HG03565 (cell line): ENCODE measurements around the gene TAF1.
"Not testable (repeated sequence)": the region's sequence is repeated elsewhere in the genome, so short reads cannot be mapped to it uniquely, and the experiment has no call there.

Experiments used
- ATAC-seq: cut with Tn5 transposase; IDR thresholded peaks from one replicate; pipeline ENCODE4 v1.9.1; 2021; ENCODE audit warnings: mild to moderate bottlenecking, moderate library complexity; ENCODE audit not compliant: unreplicated experiment

Gene TAF1, protein sequence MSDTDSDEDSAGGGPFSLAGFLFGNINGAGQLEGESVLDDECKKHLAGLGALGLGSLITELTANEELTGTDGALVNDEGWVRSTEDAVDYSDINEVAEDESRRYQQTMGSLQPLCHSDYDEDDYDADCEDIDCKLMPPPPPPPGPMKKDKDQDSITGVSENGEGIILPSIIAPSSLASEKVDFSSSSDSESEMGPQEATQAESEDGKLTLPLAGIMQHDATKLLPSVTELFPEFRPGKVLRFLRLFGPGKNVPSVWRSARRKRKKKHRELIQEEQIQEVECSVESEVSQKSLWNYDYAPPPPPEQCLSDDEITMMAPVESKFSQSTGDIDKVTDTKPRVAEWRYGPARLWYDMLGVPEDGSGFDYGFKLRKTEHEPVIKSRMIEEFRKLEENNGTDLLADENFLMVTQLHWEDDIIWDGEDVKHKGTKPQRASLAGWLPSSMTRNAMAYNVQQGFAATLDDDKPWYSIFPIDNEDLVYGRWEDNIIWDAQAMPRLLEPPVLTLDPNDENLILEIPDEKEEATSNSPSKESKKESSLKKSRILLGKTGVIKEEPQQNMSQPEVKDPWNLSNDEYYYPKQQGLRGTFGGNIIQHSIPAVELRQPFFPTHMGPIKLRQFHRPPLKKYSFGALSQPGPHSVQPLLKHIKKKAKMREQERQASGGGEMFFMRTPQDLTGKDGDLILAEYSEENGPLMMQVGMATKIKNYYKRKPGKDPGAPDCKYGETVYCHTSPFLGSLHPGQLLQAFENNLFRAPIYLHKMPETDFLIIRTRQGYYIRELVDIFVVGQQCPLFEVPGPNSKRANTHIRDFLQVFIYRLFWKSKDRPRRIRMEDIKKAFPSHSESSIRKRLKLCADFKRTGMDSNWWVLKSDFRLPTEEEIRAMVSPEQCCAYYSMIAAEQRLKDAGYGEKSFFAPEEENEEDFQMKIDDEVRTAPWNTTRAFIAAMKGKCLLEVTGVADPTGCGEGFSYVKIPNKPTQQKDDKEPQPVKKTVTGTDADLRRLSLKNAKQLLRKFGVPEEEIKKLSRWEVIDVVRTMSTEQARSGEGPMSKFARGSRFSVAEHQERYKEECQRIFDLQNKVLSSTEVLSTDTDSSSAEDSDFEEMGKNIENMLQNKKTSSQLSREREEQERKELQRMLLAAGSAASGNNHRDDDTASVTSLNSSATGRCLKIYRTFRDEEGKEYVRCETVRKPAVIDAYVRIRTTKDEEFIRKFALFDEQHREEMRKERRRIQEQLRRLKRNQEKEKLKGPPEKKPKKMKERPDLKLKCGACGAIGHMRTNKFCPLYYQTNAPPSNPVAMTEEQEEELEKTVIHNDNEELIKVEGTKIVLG (N-terminal part only)

DNA sequence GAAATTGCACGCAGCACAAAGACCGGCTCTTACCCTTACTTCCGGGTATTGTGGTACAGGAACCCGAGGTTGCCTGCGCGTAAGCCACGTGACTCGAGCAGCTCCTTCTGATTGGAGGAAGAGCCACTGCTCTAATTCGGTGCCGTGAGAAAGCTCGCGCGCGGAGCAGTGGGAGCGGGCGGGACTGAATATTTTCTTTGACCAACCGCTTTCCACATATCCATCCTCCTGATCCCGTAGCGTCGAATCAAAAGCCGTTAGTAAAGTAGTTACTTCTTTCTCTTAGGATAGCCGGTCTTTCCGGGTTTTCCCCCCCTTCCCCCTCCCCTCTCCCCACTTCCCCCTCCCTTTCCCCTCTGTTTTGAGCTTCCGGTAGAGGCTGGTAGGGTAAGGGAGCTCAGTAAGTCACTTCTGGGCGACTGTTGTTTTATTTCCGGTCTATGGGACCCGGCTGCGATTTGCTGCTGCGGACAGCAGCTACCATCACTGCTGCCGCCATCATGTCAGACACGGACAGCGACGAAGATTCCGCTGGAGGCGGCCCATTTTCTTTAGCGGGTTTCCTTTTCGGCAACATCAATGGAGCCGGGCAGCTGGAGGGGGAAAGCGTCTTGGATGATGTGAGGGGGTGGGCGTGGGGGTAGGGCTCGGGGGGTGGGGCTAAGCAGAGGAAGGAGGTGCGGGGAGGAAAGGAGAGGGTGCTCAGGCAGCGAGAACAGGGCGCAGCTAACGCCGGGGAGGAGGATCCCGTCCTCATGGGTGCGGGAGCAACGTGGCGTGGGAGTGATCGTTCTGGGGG is at the start of gene TAF1:
TAF1 (plus strand) TSS at position 483 of the 799 bp plus-strand sequence; CDS start at position 501, 18 bp downstream.
- ATAC-seq: peak; percentile 90

DNA sequence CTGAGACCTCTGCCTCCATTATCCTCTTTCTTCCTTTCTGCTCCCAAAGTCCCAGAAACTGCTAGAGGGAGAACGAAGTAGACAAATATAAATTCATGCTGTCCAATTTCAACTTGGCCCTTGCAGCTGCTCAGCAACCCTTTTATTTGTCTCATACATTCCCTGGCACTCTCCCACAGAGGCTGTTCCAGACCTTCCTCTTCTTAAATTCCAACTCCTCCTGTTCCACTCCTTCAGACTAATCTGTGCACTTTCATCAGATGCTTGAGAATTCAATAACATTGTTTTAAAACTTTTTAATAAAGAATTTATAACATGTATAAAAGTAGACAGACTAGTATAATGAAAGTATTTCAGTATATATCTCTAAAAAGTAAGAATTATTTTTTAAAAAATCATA is 49.2 kb upstream of the TAF1 start:
- not testable (repeated sequence) for ATAC-seq

DNA sequence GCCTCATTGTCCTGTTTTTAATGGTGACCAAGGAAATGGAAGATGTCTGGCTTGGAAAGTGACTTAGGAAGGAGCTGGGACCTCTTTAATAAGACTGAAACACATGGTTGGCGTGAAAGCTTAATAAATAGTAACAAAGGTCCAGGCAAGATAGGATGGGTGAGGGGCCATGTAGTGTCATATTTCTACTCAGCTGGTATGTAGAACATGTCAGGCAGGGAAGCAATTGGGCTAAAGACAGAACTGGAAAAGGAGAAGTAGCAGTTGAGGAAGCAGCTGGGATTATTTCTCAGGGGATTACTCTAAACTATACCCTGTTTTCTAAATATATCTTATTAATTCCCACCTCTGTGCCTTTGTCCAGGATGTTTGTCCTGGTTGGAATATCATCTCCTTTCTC is 46.0 kb upstream of the TAF1 start:
- no peak for ATAC-seq

DNA sequence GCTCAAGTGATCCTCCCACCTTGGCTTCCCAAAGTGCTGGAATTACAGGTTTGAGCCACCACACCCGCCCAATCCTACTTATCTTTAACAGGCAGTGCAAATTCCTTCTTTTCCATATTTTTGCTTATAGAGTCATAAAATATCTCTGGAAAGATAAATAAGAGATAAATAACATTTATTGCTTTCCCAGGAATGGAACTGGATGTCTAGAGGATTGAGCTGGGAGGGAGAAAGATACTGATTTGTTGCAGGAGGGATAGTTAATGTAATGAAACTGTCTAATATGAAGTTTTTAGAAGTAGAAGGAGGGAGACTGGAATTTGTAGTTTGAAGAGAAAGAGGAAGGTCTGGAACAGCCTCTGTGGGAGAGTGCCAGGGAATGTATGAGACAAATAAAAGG is 44.4 kb upstream of the TAF1 start:
- no peak for ATAC-seq

DNA sequence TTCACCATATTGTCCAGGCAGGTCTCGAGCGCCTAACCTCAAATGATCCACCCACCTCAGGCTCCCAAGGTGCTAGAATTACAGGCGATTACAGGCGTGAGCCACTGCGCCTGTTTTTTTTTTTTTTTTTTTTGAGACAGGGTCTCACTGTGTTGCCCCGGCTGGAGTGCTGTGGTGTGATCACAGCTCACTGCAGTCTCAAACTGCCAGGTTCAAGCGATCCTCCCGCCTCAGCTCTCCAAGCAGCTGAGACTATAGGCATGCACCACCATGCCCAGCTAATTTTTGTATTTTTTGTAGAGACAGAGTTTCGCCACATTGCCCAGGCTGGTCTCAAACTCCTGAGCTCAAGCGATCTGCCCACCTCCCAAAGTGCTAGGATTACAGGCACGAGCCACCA is 41.7 kb upstream of the TAF1 start:
- not testable (repeated sequence) for ATAC-seq

DNA sequence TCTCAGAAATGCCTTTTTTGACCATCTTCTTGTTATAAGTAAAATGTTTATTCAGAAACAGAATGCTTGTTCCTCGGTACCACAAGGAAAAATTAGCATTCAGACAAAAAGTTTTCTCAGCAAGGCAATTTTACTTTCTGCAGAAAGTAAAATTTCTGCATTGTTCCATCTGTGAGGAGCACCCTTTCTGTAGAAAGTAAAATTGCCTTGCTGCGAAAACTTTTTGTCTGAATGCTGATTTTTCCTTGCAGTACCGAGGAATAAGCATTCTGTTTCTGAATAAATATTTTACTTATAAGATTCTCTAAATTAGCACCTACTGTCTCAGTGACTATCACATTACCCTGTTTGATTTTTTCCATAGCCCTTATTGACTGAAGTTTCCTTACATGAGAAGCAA is 39.8 kb upstream of the TAF1 start:
- ATAC-seq: no peak

DNA sequence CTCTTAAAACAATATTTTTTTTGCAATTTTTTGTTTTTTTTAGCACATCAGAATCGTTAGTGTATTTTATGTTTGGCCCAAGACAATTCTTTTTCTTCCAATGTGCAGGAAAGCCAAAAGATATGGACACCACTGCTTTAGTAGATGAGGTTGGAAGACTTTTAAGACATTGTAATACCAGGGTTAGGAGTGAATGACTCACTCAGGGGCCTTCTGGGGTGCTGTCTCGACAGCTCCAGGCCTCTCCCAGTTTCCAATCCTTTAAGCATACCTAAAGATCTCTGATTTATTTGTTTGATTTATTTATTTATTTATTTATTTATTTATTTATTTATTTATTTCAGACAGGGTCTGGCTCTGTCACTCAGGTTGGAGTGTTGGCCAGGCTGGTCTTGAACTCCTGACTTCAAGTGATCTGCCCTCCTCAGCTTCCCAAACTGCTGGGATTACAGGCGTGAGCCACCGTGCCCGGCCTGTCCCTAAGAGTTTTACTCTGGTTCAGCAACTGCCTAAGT is 16.9 kb upstream of the TAF1 start:
- not testable (repeated sequence) for ATAC-seq

DNA sequence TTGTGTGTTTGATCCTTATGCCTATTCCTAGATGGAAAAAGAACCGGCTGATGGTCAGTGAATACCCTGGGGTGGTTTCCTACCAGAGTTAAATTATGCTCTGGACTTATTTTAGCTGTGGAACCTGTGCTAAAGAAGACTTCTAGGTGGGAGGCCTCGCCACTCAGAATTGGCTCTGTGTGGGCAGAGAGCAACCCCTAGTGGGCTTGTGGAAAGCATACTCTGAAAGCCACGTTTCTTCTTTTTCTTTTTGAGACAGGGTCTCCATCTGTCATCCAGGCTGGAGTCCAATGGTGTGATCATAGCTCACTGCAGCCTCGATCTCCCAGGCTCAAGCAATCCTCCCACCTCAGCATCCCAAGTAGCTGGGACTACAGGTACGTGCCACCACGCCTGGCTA is 16.3 kb upstream of the TAF1 start:
- not testable (repeated sequence) for ATAC-seq

DNA sequence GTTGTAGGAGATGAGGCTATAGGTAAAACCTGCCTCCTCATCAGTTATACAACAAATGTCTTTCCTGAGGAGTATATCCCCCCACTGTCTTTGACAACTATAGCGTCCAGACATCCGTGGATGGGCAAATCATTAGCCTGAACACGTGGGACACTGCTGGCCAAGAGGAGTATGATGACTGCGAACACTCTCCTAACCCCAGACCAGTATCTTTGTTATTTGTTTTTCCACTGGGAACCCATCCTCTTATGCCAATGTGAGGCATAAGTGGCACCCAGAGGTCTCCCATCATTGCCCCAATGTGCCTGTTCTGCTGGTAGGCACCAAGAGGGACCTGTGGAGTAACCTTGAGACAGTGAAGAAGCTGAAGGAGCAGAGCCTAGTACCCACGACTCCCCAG is 13.7 kb upstream of the TAF1 start:
- not testable (repeated sequence) for ATAC-seq

DNA sequence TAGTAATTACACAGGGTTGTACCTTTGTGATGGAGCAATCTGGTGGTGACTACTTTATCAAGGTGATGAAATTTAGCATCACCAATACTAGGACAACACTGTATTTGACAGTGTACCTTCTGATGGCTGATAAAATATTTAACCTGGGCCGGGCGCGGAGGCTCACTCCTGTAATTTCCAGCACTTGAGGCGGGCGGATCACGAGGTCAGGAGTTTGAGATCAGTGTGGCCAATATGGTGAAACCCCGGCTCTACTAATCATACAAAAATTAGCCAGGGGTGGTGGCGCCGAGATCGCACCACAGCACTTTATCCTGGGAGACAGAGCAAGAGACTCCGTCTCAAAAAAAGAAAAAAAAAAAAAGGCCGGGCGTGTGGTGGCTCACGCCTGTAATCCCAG is 1.9 kb upstream of the TAF1 start:
- ATAC-seq: no peak

DNA sequence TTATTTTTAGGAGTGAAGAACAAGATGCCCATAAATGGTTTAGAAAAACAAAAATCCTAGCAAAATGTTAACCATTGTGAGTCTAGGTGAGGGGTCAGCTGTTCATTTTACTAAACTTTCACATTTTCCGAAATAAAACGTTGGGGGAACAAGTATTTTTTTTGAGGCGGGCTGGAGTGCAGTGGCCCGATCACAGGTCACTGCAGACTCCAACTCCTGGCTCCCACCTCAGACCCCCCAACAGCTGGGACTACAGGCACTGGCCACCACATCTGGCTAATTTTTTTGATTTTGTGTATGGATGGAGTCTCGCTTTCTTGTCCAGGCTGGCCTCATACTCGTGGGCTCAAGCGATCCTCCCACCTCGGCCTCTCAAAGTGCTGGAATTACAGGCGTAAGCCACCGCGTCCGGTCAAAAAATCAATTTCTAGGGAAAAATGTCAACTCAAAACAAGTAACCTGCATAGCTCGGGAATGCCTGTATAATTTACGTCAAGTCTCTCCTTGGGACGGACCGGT is 742 bp upstream of the TAF1 start:
- ATAC-seq: no peak

DNA sequence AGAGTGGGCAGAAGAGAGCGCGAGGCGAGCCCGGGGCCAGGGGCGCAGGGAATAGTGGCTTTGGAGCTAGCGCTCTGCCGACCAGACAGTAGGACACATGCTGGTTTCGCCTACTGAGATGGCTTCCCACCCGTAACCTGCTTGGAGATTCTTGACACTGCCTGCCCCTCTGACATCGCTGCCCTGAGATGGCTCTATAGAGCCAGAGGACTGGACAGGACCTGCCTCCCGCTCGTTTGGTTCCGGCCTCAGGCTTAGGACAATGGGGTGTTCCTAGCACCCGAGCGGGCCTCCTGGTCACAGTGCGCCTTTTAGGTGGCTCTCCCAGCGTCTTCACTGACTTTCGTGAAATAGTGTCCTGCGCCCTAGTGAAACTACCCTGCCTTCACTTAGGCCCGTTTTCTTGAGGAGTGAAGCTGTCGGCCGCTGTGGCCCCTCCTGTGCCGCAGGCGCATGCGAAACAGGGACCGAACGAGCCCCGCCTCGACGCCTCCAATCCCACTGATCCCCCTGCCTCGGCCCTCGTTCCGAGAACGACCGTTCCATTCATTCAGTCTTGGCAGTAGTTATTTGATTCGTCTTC is 608 bp downstream of the TAF1 start:
- no peak for ATAC-seq

DNA sequence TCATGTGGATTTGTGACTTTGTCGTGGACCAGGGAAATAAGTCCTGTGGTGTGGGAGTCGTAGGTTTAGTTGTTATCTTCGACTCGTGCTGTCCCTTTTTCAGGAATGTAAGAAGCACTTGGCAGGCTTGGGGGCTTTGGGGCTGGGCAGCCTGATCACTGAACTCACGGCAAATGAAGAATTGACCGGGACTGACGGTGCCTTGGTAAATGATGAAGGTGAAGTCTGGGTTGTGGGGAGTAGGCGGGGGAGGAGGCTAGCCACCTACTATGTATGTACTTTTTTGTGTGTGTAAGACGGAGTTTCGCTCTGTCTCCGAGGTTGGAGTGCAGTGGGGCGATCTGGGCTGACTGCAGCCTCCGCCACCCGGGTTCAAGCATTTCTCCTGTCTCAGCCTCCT is 1.2 kb downstream of the TAF1 start:
- ATAC-seq: no peak

DNA sequence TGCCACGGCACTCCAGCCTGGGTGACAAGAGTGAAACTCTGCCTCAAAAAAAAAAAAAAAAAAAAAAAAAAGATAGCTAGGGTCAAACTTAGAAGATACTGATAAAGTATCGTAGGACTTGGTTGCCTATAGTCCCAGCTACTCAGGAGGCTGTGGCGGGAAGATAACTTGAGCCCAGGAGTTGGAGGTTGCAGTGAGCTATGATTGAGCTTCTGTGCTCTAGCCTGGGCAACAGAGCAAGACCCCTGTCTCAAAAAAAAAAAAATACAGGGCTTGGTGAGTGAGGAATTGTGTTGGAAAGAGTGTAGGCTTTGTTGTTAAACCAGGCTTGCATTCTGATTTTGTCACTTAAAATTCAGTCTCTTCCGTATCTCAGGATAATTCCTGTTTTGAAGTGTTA is 6.2 kb downstream of the TAF1 start:
- no peak for ATAC-seq

DNA sequence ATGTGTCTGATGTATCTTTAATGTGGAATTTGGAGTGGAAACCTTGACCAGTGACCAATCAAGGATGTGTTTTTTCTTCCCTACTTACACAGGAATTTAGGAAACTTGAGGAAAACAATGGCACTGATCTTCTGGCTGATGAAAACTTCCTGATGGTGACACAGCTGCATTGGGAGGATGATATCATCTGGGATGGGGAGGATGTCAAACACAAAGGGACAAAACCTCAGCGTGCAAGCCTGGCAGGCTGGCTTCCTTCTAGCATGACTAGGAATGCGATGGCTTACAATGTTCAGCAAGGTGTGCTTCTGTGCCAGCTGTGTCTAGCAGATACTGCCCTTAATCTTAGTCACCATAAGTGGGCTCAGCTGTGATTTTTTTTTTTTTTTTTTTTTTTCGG is 12.6 kb downstream of the TAF1 start:
- ATAC-seq: no peak

DNA sequence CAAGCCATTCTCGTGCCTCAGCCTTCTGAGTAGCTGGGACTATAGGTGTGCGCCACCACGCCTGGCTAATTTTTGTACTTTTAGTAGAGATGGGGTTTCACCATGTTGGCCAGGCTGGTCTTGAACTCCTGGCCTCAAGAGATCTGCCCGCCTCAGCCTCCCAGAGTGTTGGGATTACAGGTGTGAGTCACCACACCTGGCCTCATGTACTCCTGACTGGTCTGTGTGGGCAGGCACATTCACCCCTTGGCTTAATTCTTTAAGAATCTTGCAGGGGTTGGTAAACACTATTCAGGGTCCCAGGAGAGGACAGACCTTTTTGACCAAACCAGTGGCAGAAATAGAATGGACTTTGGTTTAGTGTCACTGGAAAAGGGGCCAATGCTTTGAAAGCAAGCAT is 25.6 kb downstream of the TAF1 start:
- ATAC-seq: not testable (repeated sequence)

DNA sequence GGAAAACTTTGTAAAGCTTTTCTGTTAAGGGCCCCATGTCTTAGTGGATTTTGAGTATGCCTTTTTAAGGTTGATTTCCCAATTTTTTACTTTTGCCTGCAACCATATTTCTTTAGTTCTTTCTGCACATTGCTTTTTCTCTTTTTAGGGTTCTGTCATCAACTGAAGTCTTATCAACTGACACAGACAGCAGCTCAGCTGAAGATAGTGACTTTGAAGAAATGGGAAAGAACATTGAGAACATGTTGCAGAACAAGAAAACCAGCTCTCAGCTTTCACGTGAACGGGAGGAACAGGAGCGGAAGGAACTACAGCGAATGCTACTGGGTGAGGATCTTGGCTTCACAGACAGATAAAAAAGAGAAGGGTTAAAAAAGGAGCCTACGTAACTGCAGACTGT is 27.8 kb downstream of the TAF1 start:
- ATAC-seq: no peak

DNA sequence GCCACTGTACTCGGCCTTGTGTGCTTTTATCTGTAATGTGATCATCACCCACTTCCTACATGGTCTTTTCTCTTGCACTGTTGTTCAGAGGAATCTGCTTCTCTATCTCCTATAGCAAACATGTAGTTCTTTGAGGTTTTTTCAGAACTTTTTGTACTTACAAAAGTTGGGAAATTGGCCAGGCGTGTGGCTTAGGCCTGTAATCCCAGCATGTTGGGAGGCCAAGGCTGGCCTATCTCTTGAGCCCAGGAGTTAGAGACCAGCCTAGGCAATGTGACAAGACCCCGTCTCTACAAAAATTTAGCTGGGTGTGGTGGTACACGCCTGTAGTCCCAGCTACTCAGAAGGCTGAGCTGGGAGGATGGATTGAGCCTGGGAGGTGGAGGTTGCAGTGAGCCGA is 30.4 kb downstream of the TAF1 start:
- no peak for ATAC-seq

DNA sequence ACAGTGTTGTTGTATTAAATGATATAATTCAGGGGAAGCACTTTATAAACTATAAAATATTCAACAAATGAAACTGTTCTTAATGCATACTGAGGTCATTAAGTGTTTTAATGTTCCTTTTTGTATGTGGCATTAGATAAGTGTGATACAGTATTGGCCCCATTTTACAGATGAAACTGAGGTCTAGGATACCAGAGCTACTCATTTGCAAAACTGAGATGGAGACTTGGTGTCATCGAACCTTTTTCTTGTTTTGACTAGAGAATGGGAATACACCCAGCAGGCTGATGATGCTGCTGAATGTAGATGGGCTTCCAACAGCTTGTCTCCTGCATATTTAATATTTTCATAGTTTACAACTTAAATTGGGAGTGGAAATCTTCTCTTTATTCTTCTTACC is 34.6 kb downstream of the TAF1 start:
- ATAC-seq: no peak
